Esophagus muscularis mucosa (tissue), 4 donors: ENCODE data around the gene UACA. TPM values are rescaled to one million over a fixed set of nuclear protein-coding genes. Genes with fewer than 3 reads are reported as not detected.
A peak's percentile ranks its signal among the peaks of the same experiment; 100 is the strongest.

ENCODE experiments used
- DNase-seq: peaks from one replicate; pipeline ENCODE4 v3.0.0-alpha.2; 2017; ENCODE audit errors: extremely low spot score
- H3K27ac ChIP-seq, 4 donors: fragments of 200-600 bp; sonication (generic); replicated peaks in 1 of 4; 1 replicate in 3 of 4; 2 replicates in 1 of 4; pipeline ENCODE4 v1.5.1; 2016 to 2019; ENCODE audit warnings: mild to moderate bottlenecking in 1 of 4
- H3K27me3 ChIP-seq, 4 donors: fragments of 200-600 bp; sonication (generic); one replicate each; pipeline versions ENCODE4 v1.5.1 to v1.6.0; 2016 to 2019
- H3K36me3 ChIP-seq, 4 donors: fragments of 200-600 bp; sonication (generic); one replicate each; pipeline ENCODE4 v1.5.1; 2016 to 2019
- H3K4me1 ChIP-seq, 4 donors: fragments of 200-600 bp; sonication (generic); one replicate each; pipeline ENCODE4 v1.5.1; 2016 to 2019
- H3K4me3 ChIP-seq, 4 donors: fragments of 200-600 bp; sonication (generic); 1 replicate in 2 of 4; 2 replicates in 2 of 4; pipeline ENCODE4 v1.5.1; 2016 to 2019; ENCODE audit warnings: mild to moderate bottlenecking in 4 of 4, moderate library complexity in 1 of 4
- H3K9me3 ChIP-seq, 4 donors: fragments of 200-600 bp; sonication (generic); 1 replicate in 3 of 4; 2 replicates in 1 of 4; pipeline ENCODE4 v1.5.1; 2016 to 2019
- CTCF ChIP-seq, 3 experiments: fragments of 200-600 bp in 2 of 3; fragments of 450-650 bp in 1 of 3; sonication (generic) in 2 of 3; IDR thresholded peaks; one replicate each; pipeline ENCODE4 v1.5.1; 2017 to 2019; ENCODE audit warnings: antibody characterized with exemption in 3 of 3, mild to moderate bottlenecking in 2 of 3, moderate library complexity in 1 of 3
- EP300 ChIP-seq: sonication (generic); formaldehyde crosslinking; IDR thresholded peaks from one replicate; pipeline ENCODE4 v1.6.1; 2017; ENCODE audit warnings: antibody characterized with exemption
- POLR2A ChIP-seq: fragments of 450-650 bp; IDR thresholded peaks from one replicate; pipeline ENCODE4 v1.6.1; 2017; ENCODE audit warnings: antibody characterized with exemption, moderate library complexity, mild to moderate bottlenecking, low read depth
- POLR2AphosphoS5 ChIP-seq, 2 donors: sonication (generic); formaldehyde crosslinking; IDR thresholded peaks; one replicate each; pipeline ENCODE4 v1.6.1; 2017; ENCODE audit warnings: antibody characterized with exemption in 2 of 2
- WGBS: methylation state at CpG from one replicate; pipeline ENCODE4 v1.1.5; 2018; 5-methylcytosine and 5-hydroxymethylcytosine counted together
- intact Hi-C: fragments of 100-400 bp; cut with DNase I; formaldehyde crosslinking; loops from one replicate; pipeline ENCODE4 v1.15.1; 2023
- total RNA-seq, 4 donors: library from RNA; depleted of rRNA; stranded (reverse); fragments of >200 nt; gene quantifications; one replicate each; pipeline versions ENCODE4 v1.1.0 to v1.2.1, GENCODE V29; 2016

UACA gene
- total RNA-seq, 4 donors from 2014 or later = 23.9 to 40.7 (median 28.9) TPM

GRCh38 chr15:70635895-70636294 is 127.5 kb downstream of the UACA start:
- no peak for TF ChIP-seq EP300
- no peak for TF ChIP-seq POLR2AphosphoS5 (IDR thresholded peaks at IDR 0.05)
- no peak for TF ChIP-seq POLR2A
- TF ChIP-seq CTCF (IDR thresholded peaks at IDR 0.05) = no peak
- WGBS = 86% methylated on average over 2 of the region's 2 CpGs
- Histone ChIP-seq H3K9me3 (no peaks in the 10 kb centered on the region), H3K27me3 (no peaks in the 10 kb centered on the region), H3K4me3 (no peak overlapping the region), H3K4me1 (no peaks in the 10 kb centered on the region), H3K27ac (no peak overlapping the region), H3K36me3 (no peaks in the 10 kb centered on the region)
- DNase-seq = peak; percentile 68
- intact Hi-C loops = no loop called here

- DNase-seq = peak; percentile 34
- Histone ChIP-seq H3K9me3 (no peaks in the 10 kb centered on the region), H3K36me3 (no peaks in the 10 kb centered on the region), H3K27me3 (no peaks in the 10 kb centered on the region), H3K4me3 (no peak overlapping the region), H3K27ac (no peak overlapping the region), H3K4me1 (no peaks in the 10 kb centered on the region)
- intact Hi-C loops = no loop called here
- TF ChIP-seq EP300 (no peak), POLR2A (no peak), CTCF (IDR thresholded peaks at IDR 0.05) (no peak), POLR2AphosphoS5 (IDR thresholded peaks at IDR 0.05) (no peak)
- WGBS = 89% methylated on average over 7 of the region's 7 CpGs
Measured at GRCh38 chr15:70633991-70634390, 129.4 kb downstream of the UACA start.

GRCh38 chr15:70633103-70633831 is 130.1 kb downstream of the UACA start:
- Histone ChIP-seq H3K27ac (no peak overlapping the region), H3K4me1 (no peaks in the 10 kb centered on the region), H3K27me3 (no peaks in the 10 kb centered on the region), H3K9me3 (no peaks in the 10 kb centered on the region), H3K4me3 (no peak overlapping the region), H3K36me3 (no peaks in the 10 kb centered on the region)
- TF ChIP-seq CTCF (IDR thresholded peaks at IDR 0.05) = no peak
- TF ChIP-seq POLR2AphosphoS5 (IDR thresholded peaks at IDR 0.05) = no peak
- no peak for TF ChIP-seq EP300
- no peak for TF ChIP-seq POLR2A
- WGBS = 69% methylated on average over 12 of the region's 12 CpGs
- DNase-seq = peak; percentile 55
- intact Hi-C loops = no loop called here

- peak; percentile 70 for DNase-seq
- intact Hi-C loops = no loop called here
- Histone ChIP-seq H3K36me3 (no peaks in the 10 kb centered on the region), H3K9me3 (no peaks in the 10 kb centered on the region), H3K4me1 (peaks cover 0 to 4% (median 0%) of the 10 kb centered on the region in 4 donors), H3K4me3 (no peak overlapping the region), H3K27me3 (no peaks in the 10 kb centered on the region), H3K27ac (no peak overlapping the region)
- TF ChIP-seq CTCF (IDR thresholded peaks at IDR 0.05) (no peak), POLR2A (no peak), POLR2AphosphoS5 (IDR thresholded peaks at IDR 0.05) (no peak), EP300 (no peak)
- WGBS = 87% methylated on average over 5 of the region's 5 CpGs
Measured at GRCh38 chr15:70632491-70633102, 130.8 kb downstream of the UACA start.
